Endothelial cell of umbilical vein (primary cell): Measurements from ENCODE around the gene CDK10. TPM values are rescaled to one million over a fixed set of nuclear protein-coding genes. Genes with fewer than 3 reads are reported as not detected.
"Not testable (repeated sequence)": the region's sequence is repeated elsewhere in the genome, so short reads cannot be mapped to it uniquely, and the experiment has no call there.

ENCODE experiments used
- BruUV-seq: library from RNA; stranded (reverse); fragments of 400-500 nt; replicated peaks from 2 replicates; lab custom pipeline; 2021; lab: Mats Ljungman, UMichigan
- CTCF ChIA-PET: fragments of 300-600, 350-600 bp; sonication (Branson Sonifier 250); formaldehyde crosslinking; loops from one replicate; lab custom pipeline; 2021; ENCODE audit warnings: antibody characterized with exemption, inconsistent platforms; lab: Charles Lee
- POLR2A ChIA-PET: fragments of 300-600, 350-600 bp; sonication (Branson Sonifier 250); formaldehyde crosslinking; loops from one replicate; lab custom pipeline; 2021; ENCODE audit warnings: antibody characterized with exemption, inconsistent platforms; lab: Charles Lee
- DNase-seq: peaks from one replicate; pipeline ENCODE4 v3.0.0-alpha.2; 2011; ENCODE audit warnings: low read depth, low spot score
- FAIRE-seq: peaks from 2 replicates; lab custom pipeline; 2011; peaks lifted over from hg19 to GRCh38; lab: Jason Lieb, UNC
- H2AFZ ChIP-seq: 2 replicates; pipeline ENCODE4 v1.6.0; 2012; ENCODE audit warnings: low read depth, low read length, control low read depth, inconsistent platforms
- H3K27ac ChIP-seq: 2 replicates; pipeline ENCODE4 v1.5.1; 2011; ENCODE audit warnings: low read depth, mild to moderate bottlenecking, control low read depth, low read length, moderate library complexity; ENCODE audit not compliant: insufficient read depth
- H3K27me3 ChIP-seq, 2 experiments: 2 replicates each; pipeline versions ENCODE4 v1.6.0 to v1.6.1; 2011; ENCODE audit warnings: low read length in 2 of 2, mixed read lengths in 1 of 2; ENCODE audit not compliant: control insufficient read depth in 2 of 2, insufficient read depth in 2 of 2
- H3K36me3 ChIP-seq, 2 experiments: 2 replicates in 1 of 2; 3 replicates in 1 of 2; pipeline ENCODE4 v1.5.1; 2011; ENCODE audit warnings: low read length in 2 of 2, mild to moderate bottlenecking in 1 of 2, moderate library complexity in 1 of 2; ENCODE audit not compliant: control insufficient read depth in 2 of 2, insufficient read depth in 2 of 2; ENCODE audit errors: extremely low read depth in 1 of 2
- H3K4me1 ChIP-seq: 3 replicates; pipeline ENCODE4 v1.5.1; 2011; ENCODE audit warnings: mild to moderate bottlenecking, low read length; ENCODE audit not compliant: control insufficient read depth, insufficient read depth; ENCODE audit errors: extremely low read depth
- H3K4me2 ChIP-seq: 2 replicates; pipeline ENCODE4 v1.6.1; 2011; ENCODE audit warnings: low read length, control low read depth, mixed read lengths; ENCODE audit not compliant: insufficient read depth
- H3K4me3 ChIP-seq, 3 experiments: fragments of 200-600 bp in 1 of 3; sonication (generic), shearing (Covaris generic) in 1 of 3; replicated peaks in 1 of 3; 2 replicates each; pipeline ENCODE4 v1.5.1; 2011 to 2016; ENCODE audit warnings: control low read depth in 3 of 3, low read length in 3 of 3, mild to moderate bottlenecking in 2 of 3, inconsistent platforms in 1 of 3, low read depth in 1 of 3, moderate library complexity in 1 of 3; ENCODE audit not compliant: insufficient read depth in 1 of 3
- H3K79me2 ChIP-seq: 2 replicates; pipeline ENCODE4 v1.6.0; 2012; ENCODE audit warnings: low read length, inconsistent platforms; ENCODE audit not compliant: control insufficient read depth, insufficient read depth
- H3K9ac ChIP-seq: replicated peaks from 2 replicates; pipeline ENCODE3; 2011; ENCODE audit warnings: low read length, control low read depth; ENCODE audit not compliant: insufficient read depth; ENCODE audit errors: extremely low read depth
- H3K9me1 ChIP-seq: replicated peaks from 3 replicates; pipeline ENCODE4 v1.6.0; 2011; ENCODE audit warnings: mild to moderate bottlenecking, low read length; ENCODE audit not compliant: control insufficient read depth, insufficient read depth; ENCODE audit errors: extremely low read depth
- H3K9me3 ChIP-seq: replicated peaks from 2 replicates; pipeline ENCODE4 v1.5.1; 2012; ENCODE audit warnings: low read length, inconsistent platforms; ENCODE audit not compliant: control insufficient read depth, insufficient read depth
- H4K20me1 ChIP-seq: replicated peaks from 2 replicates; pipeline ENCODE3; 2011; ENCODE audit warnings: mild to moderate bottlenecking, low read length; ENCODE audit not compliant: control insufficient read depth, insufficient read depth; ENCODE audit errors: extremely low read depth
- MYC ChIP-seq: IDR thresholded peaks from one replicate; pipeline ENCODE4 v1.6.1; 2011; ENCODE audit warnings: mild to moderate bottlenecking, low read depth, low read length
- dilution Hi-C: fragments of 300-500 bp; cut with MboI; formaldehyde crosslinking; loops from one replicate; pipeline ENCODE4 v1.15.0; 2019; ENCODE audit warnings: low sequenced_read_pairs; ENCODE audit not compliant: extremely low pct_ligation_motif_present
- intact Hi-C: fragments of 100-400 bp; cut with micrococcal nuclease; formaldehyde crosslinking; loops from one replicate; pipeline ENCODE4 v1.10.0; 2022
- polyA plus RNA-seq, 4 experiments: library from polyadenylated mRNA; depleted of rRNA in 3 of 4; stranded (reverse) in 3 of 4; unstranded in 1 of 4; fragments of >200 nt; gene quantifications; 2 replicates each; pipeline versions ENCODE4 v1.2.1 to v1.2.3, GENCODE V29; 2011 to 2012; ENCODE audit warnings: missing spikeins in 1 of 4
- total RNA-seq: library from RNA; stranded (reverse); gene quantifications from 2 replicates; pipeline ENCODE4 v1.2.3, GENCODE V29; 2021

Gene CDK10
- total and polyA plus RNA-seq, 2 donors (not counting 3 experiments of a cell fraction or from before 2014, with no cell fraction given) = 74.5 to 99.9 TPM

DNA sequence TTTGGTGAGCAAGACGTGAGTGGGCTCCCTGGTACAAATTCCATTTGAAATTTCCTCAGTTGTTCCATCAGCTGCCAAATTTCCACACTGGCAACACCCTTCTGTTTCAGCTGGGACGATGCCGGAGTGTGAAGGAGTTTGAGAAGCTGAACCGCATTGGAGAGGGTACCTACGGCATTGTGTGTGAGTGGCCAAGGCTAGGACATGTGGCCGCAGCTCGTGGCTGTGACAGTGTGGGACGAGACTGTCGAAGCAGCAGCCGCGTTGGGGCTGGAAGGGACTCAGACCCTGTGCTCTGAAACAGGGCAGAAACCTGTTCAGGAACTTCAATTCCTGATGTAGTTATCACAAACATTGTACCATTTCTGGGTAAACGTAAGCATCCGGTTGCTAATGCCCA, 2.7 kb downstream of the CDK10 start:
- Histone ChIP-seq H3K27me3 (no peaks in the 10 kb centered on the region), H3K9me3 (no peaks in the 10 kb centered on the region), H4K20me1 (no peaks in the 10 kb centered on the region), H3K9me1 (no peaks in the 10 kb centered on the region), H3K4me3 (no peak overlapping the region), H3K79me2 (peaks cover 9% of the 10 kb centered on the region), H3K4me2 (no peak overlapping the region), H3K27ac (no peak overlapping the region), H2AFZ (no peak overlapping the region), H3K4me1 (peaks cover 4% of the 10 kb centered on the region), H3K36me3 (peaks cover 3 to 26% of the 10 kb centered on the region in 2 experiments), H3K9ac (no peak overlapping the region)
- CTCF ChIA-PET = no interaction called here
- POLR2A ChIA-PET = no interaction called here
- BruUV-seq = no TSS peak
- no peak for FAIRE-seq
- TF ChIP-seq MYC = no peak
- intact Hi-C loops (no loop called here), dilution Hi-C loops (no loop called here)
- DNase-seq = no peak

DNA sequence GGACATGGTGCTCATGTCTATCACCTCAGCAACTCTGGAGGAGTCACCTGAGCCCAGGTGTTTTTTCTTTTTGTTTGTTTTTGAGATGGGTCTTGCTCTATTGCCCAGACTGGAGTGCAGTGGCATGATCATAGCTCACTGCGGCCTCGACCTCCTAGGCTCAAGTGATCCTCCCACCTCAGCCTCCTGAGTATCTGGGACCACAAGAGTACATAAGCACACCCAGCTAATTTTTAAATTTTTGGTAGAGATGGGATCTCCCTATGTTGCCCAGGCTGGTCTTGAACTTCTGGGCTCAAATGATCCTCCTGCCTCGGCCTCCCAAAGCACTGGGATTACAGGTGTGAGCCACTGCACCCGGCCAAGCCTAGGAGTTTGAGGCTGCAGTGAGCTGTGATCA, 3.1 kb downstream of the CDK10 start:
- H3K4me2 ChIP-seq, CTCF ChIA-PET, H3K4me1 ChIP-seq, DNase-seq, H2AFZ ChIP-seq, FAIRE-seq, H3K9me1 ChIP-seq, BruUV-seq, H3K79me2 ChIP-seq, H4K20me1 ChIP-seq, intact Hi-C loops, H3K9me3 ChIP-seq, H3K27ac ChIP-seq, POLR2A ChIA-PET, H3K9ac ChIP-seq, H3K27me3 ChIP-seq, dilution Hi-C loops, H3K4me3 ChIP-seq: not testable (repeated sequence)
- H3K36me3 ChIP-seq = peaks cover 3 to 30% of the 10 kb centered on the region in 2 experiments
